GM23248 (cell line): ENCODE measurements around the gene PLEKHG4B.

Experiments used
- EZH2 ChIP-seq: fragments of 200-600 bp; sonication (generic); IDR thresholded peaks from 2 replicates; pipeline ENCODE4 v1.6.1; 2018; ENCODE audit warnings: antibody characterized with exemption, mild to moderate bottlenecking; ENCODE audit not compliant: insufficient read depth, poor library complexity, severe bottlenecking
- EZH2phosphoT487 ChIP-seq: fragments of 200-600 bp; sonication (generic); IDR thresholded peaks from 2 replicates; pipeline ENCODE4 v1.6.1; 2018; ENCODE audit warnings: antibody characterized with exemption, moderate library complexity, mild to moderate bottlenecking, low read depth; ENCODE audit not compliant: insufficient read depth

DNA sequence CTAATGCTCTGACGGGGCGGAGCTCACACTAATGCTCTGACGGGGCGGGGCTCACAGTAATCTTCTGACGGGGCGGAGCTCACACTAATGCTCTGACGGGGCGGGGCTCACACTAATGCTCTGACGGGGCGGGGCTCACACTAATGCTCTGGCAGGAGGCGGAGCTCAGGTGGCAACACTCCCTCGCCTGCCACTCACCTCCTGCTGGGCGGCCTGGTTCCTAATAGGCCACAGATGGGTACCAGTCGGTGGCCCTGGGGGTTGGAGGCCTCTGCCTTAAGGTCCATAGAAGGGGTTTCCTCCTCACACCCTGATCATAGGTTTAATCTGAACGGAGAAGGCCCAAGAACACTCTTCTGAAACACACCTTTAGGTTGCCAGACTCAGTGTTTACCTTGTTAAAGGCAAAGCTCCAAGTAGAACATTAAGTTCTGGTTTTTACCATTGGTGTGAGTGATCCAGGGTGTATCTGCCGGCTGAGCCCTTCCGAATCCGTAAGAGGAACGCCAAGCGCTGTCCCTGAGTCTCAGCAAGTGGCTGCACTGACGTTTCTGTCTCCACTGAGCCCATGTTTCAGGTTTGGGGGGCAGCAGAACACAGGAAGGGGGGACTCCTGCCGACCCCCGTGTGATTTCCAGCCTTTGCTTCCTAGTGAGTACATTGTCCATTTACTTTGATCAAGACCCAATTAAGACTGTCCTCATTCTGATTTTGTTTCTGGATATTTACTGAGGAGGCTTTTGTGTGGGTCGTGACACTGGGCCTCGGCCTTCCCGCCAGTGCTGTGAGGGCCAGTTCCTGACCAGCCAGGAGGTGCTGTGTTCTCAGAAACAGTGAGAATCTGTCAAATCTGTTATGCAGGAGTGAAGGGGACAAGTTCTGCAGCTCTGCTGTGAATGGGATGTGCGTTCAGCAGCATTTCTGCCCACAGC lies 74.7 kb downstream of the PLEKHG4B start:
- TF ChIP-seq EZH2 (no peak), EZH2phosphoT487 (no peak)
